Astrocyte (in vitro differentiated cells and primary cell): ENCODE measurements around the gene GCNA.

Experiments
- EZH2 ChIP-seq: IDR thresholded peaks from 2 replicates; pipeline ENCODE4 v1.6.1; 2012; ENCODE audit warnings: mild to moderate bottlenecking, low read length, inconsistent platforms; ENCODE audit not compliant: insufficient read depth
- TF ChIP-seq, protein P1 (sequence below): IDR thresholded peaks from 2 replicates; pipeline ENCODE4 v1.5.1; 2011; ENCODE audit warnings: low read depth, mild to moderate bottlenecking, inconsistent platforms, low read length, moderate library complexity; ENCODE audit not compliant: insufficient read depth

DNA sequence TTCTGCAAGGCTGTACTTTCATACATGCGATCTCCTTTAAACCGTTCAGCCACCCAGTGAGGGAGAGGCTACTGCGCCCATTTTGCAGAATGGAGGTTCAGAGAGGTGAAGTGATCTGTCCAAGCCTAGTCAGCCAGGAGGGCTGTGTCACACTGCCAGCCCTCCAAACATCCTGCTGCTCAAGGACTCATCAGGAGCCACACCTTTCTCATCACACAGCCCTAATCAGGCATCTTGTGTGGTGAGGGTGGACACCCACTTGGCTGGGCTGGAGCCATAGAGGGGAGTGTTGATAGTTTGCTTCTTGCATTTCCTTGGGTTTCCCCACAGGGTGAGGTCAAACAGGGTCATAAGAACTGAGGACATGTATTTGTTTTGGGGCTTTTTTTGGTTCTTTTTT lies 45.5 kb downstream of the GCNA start:
- TF ChIP-seq, protein P1, sequence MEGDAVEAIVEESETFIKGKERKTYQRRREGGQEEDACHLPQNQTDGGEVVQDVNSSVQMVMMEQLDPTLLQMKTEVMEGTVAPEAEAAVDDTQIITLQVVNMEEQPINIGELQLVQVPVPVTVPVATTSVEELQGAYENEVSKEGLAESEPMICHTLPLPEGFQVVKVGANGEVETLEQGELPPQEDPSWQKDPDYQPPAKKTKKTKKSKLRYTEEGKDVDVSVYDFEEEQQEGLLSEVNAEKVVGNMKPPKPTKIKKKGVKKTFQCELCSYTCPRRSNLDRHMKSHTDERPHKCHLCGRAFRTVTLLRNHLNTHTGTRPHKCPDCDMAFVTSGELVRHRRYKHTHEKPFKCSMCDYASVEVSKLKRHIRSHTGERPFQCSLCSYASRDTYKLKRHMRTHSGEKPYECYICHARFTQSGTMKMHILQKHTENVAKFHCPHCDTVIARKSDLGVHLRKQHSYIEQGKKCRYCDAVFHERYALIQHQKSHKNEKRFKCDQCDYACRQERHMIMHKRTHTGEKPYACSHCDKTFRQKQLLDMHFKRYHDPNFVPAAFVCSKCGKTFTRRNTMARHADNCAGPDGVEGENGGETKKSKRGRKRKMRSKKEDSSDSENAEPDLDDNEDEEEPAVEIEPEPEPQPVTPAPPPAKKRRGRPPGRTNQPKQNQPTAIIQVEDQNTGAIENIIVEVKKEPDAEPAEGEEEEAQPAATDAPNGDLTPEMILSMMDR: no peak
- no peak for TF ChIP-seq EZH2
